Stimulated activated CD8-positive, alpha-beta memory T cell treated with anti-CD3 and anti-CD28 coated beads, Interleukin-12 subunit alpha, Interleukin-12 subunit beta, amount 100 ng/mL, for 4 hours (primary cell): ENCODE data around the gene RHOT2.
A peak's percentile ranks its signal among the peaks of the same experiment; 100 is the strongest.

Experiments
- DNase-seq: peaks from one replicate; pipeline ENCODE4 v3.0.0-alpha.2; 2020; ENCODE audit warnings: low read depth

RHOT2 gene

DNA sequence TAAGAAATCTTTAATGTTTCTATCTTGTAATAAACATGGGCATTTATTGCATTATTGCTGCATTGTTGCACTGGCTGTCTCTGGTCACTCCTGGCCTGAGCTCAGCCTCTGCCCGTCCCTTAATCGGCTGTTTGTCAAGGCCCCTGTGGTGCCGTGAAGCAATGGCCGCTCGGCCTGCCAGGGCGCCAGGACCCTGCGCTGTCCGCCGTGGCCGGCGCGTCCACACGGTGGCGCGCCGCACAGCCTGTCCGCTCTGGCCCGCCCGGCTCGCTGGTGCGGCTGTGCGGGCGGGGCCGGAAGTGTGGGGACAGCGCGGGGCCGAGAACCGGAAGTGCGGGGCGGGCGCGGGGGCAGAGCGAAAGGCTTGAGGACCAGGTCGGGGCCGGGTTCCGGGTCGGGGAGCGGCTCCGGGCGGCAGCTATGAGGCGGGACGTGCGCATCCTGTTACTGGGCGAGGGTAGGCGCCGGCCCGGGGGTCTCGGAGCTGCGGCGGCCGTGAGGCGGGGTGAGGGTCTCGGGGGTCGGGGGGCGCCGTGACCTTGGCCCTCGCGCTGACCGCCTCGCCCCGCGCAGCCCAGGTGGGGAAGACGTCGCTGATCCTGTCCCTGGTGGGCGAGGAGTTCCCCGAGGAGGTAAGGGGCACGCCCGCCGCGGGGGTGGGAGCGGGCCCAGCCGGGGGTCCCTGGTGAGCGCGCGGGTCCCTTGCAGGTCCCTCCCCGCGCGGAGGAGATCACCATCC, at the start of gene RHOT2:
TSS of gene RHOT2 (plus strand) at position 353 of the 739 bp plus-strand sequence. CDS start at position 421, 68 bp downstream.
- DNase-seq: peak; percentile 91

DNA sequence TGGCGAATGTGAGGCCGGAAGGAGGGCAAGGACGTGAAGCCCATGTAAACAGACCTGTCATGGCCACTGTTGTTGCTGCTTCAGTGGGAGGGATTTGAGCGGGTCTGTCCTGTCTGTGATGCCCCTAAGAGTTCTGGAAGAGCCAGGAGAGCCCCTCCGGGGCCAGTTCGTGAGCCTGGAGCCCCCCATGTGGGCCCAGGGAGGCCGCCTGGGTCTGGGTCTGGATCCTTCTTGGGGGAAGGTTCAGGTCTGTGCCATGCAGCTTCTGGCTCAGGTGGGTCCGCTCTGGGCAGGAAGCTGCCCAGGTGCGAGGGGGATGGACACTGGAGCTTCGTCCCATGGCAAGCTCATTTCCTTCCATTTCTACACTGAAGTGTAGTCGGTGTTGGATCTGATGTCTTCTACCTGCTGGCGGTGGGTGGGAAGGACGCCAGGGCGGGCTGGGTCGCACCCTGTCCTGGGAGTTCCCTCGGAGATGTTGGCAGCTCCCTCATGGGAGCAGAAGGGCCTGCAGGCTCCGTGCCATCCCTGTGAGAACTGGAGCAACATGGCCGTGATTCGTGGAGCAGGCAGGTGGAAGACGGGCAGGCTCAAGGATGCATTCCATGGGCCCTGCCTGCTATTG, 48.3 kb upstream of the RHOT2 start:
- no peak for DNase-seq

DNA sequence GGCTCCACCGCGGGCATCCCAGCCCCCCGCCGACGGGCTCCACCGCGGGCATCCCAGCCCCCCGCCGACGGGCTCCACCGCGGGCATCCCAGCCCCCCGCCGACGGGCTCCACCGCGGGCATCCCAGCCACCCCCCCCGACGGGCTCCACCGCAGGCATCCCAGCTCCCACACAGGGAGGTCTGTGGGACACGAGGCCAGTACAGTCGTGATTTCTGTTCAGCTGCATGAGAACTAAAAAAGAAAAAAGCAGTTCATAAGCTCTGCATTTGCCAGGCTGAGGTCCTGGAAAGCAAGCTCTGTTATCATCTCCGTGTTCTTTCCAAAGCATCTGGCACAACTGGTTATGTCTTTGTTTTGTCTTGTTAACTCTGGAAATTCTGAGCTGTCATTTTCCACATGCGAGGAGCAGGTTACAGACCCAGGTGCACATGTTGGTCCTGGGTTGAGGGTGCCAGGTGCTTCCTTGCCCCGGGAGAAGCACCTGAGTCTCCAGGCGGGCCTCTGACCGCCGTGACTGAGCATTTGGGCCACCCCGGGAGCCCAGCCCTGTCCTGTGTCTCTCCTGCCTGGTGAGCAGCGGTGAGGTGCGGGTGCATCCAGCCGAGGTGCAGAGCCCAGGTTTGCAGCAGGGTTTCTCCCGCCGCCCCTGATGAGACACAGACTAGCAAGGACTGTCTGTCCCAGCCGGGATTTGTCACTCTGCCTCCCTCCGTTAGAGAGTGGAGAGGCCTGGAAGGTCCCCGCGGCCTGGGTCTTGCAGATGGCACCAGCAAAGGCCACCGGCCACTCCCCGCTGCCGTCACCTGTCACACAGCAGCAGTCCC, 47.0 kb upstream of the RHOT2 start:
- no peak for DNase-seq

- no peak for DNase-seq
These were observed 46.3 kb upstream of the RHOT2 start for GRCh38 chr16:621526-622105.

DNA sequence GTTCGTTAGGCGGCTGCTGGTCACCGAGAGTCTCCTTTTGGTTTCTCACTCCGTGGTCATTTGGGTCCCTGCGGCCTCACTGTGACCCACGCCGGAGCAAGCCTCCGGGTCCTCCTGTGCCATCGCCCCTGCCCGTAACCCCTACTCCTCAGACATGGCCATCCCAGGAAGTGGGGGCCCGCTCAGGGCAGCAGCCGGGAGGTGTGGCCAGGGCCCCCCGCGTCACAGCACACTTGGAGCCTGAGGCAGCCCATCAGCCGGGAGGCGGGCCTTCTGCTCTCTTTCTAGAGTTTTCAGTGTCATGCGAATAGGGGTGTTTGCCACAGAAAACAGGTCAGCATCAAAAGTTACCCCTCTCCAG, 45.0 kb upstream of the RHOT2 start:
- no peak for DNase-seq

DNA sequence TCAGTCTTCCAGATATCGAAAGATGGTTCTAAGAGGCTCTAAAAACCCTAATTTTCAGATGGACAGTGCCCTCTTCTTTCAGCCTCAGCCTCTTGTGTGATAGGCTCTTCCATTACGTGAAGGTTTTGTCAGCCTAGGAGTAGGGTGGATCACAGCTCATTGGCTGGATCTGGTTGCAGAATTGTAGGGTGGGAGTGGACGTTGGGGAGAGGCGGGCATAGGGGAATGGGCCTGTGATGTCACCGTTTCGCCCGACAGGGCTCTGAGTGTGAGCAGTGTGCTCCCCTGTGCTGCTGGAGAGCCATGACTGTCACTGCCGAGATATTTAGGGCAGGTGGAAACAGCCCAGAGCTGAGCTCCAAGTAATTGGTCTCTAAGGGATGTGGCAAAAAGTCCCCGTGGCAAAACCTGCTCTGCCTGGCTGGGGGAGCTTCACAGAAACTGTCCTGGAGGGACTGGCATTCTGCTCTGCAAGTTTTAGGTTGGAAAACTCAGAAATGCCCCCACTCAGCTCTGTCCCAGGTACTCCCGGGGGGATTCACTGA, 43.3 kb upstream of the RHOT2 start:
- DNase-seq: no peak

DNA sequence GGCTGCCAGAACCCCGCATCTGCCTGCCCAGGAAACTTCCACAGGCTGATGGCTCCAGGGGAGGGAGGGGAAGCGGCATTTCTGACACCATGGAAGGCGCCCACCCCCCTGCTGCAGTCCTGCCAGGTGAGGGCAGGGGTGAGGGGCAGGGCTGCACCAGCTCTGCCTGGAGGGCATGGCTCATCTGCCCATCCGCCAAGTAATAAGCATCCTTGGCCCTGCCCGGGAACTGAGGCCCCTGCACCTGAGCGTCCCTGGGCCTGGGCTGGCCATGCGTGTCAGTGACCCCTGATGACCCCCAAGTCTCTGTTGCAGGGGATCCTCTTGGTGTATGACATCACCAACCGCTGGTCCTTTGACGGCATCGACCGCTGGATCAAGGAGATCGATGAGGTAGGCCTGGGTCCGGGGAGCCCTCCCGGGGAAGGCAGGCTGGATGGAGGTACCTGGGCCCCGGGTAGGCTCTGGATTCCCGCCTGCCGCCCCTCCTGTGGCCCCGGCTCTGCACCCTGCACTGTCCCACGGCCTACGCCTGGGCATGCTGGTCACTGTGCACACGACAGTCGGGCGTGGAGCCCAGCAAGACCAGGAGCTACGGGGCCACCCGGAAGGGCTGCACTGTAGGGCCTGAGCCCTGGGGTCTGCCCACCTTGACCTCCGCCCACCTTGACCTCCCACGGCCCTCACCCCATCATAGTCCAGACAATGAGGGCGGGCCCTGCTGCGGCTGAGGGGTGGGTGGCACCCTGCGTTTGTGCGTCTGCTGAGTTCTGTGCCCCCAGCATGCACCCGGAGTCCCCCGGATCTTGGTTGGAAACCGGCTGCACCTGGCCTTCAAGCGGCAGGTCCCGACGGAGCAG, 42.6 kb upstream of the RHOT2 start:
- DNase-seq: no peak

DNA sequence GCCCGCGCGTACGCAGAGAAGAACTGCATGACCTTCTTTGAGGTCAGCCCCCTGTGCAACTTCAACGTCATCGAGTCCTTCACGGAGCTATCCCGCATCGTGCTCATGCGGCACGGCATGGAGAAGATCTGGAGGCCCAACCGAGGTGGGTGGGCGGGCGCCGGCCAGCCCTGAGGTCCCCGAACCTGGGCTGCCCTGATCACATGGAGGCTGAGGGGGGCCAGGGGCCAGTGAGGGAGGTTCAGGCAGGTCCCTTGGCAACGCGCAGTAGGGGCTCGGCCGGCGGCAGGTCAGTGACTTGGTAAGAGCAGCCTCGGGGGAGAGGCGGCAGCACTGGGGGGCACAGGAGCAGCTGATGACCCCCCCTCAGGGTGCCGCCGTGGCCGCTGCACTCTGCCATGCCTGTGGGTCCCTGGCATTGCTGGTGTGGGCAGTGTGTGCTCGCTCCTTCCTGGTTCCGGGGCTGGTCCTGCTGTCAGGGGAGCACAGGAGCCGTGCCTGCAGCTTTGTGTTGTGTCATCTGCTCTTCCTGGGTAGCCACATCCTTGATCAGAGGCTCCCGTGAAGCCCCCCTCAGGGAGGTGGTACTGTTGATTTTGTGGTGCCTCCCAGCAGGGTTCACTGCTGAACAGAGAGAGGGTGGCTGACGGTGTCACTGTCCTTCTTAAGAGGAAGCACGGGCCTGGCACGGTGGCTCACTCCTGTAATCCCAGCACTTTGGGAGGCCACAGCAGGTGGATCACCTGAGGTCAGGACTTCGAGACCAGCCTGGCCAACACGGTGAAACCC, 41.8 kb upstream of the RHOT2 start:
- no peak for DNase-seq

DNA sequence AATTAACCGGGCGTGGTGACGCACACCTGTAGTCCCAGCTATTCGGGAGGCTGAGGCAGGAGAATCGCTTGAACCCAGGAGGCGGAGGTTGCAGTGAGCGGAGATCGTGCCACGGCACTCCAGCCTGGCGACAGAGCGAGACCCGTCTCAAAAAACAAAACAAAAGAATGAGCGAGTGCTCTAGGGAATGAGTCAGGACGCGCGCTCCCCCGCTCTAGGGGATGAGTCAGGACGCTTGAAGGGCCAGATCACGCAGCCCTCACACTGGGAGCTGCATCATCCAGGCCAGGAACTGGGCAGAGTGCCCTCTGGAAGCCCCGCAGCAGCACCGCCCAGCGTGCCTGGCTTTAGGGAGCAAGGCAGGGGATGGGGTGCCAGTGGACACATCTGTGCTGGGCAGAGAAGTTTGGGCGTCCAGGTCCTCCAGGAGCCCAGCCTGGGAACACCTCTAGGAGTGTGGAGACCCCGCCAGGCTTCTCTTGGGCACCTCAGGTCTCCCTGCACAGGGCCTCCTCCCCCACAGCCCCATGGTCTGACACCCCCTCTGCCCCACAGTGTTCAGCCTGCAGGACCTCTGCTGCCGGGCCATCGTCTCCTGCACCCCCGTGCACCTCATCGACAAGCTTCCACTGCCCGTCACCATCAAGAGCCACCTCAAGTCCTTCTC, 41.0 kb upstream of the RHOT2 start:
- DNase-seq: no peak

DNA sequence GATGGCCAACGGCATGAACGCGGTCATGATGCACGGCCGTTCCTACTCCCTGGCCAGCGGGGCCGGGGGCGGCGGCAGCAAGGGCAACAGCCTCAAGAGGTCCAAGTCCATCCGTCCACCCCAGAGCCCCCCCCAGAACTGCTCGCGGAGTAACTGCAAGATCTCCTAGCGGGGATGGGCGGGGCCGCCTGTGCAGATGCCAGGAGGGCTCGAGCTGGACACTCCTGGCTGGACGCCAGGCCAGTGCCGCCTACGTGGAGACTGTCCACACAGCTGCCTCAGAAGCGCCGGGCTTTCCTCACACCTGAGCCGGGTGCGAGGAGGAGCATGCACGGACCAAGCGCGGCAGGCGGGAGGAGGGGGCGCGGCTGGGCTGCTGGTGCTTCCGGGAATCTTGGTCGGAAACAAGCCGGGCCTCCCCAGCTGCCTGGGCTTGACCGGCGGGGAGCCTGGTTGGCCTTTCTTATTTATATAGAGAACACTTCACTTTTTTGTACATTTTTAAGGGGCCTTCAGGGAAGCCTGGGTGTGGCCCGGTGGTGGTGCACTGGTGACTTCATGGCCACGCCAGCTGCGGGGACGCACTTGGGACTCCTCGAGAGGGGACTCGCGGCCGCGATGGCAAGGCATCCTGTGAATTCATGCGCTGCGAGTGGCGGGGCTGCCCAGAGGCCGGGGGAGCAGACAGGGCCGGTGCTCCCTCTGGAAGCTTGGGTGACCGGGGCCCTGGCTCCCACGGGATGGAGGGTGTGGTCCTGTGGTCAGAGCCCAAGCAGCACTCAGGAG, 40.3 kb upstream of the RHOT2 start:
- DNase-seq: no peak

- DNase-seq: no peak
These were observed 39.4 kb upstream of the RHOT2 start for GRCh38 chr16:628321-629061.

GRCh38 chr16:629185-629832, 38.6 kb upstream of the RHOT2 start:
- no peak for DNase-seq

GRCh38 chr16:629833-630248, 38.1 kb upstream of the RHOT2 start:
- DNase-seq: no peak

DNA sequence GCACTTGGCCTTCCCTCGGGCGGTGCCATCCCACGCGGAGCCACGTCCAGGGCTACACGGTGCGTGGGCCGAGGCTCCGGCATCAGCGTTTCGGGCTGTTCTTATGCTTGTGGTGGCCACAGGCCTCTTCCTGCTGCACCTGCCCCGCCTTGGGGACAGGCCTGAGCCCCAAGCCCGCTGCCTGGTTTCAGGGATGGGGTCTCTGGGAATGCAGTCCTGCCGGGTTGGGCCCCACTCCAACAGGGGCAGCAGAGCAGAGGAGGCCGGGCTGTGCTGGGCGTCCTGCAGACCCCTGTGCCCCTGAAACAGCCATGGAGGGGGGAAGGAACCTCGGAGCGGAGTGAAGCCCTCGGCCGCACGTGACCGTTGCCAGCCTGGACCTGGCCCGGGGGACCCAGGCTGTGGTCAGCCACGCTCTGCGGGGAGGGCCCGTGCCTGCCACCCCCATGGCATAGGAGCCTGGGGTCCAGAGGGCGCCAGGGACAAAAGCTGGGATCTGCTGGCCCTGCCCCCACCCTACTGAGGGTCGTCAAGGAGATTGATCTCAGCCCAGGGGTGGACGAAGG, 37.6 kb upstream of the RHOT2 start:
- no peak for DNase-seq

DNA sequence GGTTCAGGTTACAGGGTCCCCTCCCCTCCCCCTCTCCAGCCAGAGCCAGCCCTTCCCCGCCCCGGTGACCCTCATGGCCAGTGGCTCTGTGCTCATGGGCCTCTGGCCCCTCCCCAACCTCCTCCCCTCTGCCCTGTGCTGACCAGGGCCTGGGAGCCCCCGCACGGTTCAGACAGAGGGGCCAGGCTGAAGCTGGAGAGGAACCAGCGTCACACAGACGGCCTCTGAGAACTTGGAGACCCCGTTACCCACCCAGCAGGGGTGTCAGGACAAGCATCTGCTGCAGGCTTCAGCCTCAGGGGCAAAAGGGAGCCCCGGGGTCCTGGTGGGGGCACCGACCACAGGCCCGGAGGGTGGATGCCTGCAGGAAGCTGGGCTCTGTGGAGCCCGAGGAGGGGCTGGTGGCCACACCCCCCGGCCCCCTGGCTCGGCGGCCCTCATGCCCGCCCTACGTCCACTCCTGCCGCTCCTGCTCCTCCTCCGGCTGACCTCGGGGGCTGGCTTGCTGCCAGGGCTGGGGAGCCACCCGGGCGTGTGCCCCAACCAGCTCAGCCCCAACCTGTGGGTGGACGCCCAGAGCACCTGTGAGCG, 37.0 kb upstream of the RHOT2 start, which contains the start of gene WFIKKN1:
TSS of gene WFIKKN1 (plus strand) at position 171 of the 591 bp plus-strand sequence. CDS start at position 440, 269 bp downstream.
- DNase-seq: no peak

DNA sequence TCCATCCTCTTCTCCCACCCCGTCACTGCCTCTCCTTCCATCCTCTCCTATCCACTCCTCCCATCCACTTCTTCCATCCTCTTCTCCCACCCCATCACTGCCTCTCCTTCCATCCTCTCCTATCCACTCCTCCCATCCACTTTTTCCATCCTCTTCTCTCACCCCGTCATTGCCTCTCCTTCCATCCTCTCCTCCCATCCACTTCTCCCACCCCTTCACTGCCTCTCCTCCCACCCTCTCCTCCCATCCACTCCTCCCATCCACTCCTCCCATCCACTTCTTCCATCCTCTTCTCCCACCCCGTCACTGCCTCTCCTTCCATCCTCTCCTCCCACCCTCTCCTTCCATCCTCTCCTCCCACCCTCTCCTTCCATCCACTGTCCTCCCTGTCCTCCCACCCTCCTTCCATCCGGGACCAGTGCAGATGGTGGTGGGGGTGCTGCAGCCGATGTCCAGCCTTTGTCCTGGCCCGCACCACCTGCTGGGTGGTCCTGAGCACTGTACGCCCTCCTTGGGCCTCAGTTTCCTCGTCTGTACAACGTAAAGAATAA, 36.0 kb upstream of the RHOT2 start:
- no peak for DNase-seq
